H54 (cell line): ENCODE results near the gene PCGF5.
"Not testable (repeated sequence)": the region's sequence is repeated elsewhere in the genome, so short reads cannot be mapped to it uniquely, and the experiment has no call there.

Source experiments
- DNase-seq: peaks from one replicate; pipeline ENCODE4 v3.0.0; 2011; ENCODE audit warnings: low spot score, mixed read lengths; ENCODE audit not compliant: insufficient read length
- FAIRE-seq: peaks from 3 replicates; lab custom pipeline; 2011; peaks lifted over from hg19 to GRCh38; lab: Jason Lieb, UNC
- POLR2A ChIP-seq: IDR thresholded peaks from 2 replicates; pipeline ENCODE4 v1.6.1; 2011; ENCODE audit warnings: low read depth, mild to moderate bottlenecking, low read length

PCGF5 gene

DNA sequence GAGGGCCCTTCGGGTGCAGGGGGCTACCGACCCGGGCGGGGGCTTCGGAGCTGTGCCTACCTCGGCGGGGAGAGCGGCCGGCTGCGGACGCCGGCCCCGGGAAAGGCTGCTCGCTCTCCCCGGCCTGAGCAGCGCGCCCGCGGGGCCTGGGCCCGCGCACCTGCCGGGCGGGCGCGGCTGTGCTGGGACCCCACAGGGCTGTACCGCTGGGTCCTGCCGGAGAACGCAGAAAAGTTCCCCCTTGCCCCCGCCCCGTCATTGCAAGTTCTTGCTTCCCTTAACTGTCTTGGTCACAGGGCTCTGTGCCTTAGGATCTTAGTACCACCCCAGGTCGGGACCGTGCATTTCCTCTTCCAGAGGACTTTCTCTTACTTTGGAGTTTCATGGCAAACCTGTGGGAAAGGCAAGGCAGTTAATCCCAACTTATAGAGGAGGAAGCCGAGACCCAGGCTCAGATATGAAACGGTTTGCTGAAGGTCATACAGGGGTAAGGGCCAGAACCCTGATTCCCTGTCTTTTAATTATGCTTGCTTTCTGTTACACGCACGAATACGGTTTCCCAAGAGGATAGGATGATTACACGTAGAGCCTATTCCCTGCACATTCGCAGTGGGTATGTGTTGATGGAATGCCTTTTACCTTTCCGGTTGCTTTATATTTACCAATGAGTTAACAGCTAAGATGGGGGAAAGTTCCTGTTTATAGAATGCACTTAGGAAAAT lies 652 bp downstream of the PCGF5 start:
- TF ChIP-seq POLR2A, result no peak
- FAIRE-seq (peak; percentile 82), DNase-seq (peak; percentile 40)

DNA sequence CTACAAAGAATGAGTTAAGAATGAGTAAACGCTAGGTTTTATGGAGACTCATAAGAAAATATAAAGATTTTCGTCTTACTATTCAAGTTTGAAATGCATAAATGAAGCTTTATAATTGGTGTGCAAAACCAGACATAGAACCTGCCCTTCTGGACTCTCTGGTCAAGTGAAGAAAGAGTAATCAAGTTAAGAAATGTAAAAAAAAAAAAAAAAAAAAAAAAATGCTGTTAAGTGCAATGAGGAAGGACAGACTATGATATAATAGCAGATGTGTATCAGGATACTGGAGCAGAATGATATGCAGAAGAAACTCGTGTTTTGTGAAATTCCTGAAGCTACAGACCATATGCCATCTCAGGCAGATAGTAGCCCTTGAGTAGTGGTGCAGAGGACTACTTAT lies 5.6 kb downstream of the PCGF5 start:
- no peak for TF ChIP-seq POLR2A
- FAIRE-seq, result peak; percentile 6
- DNase-seq, result no peak

DNA sequence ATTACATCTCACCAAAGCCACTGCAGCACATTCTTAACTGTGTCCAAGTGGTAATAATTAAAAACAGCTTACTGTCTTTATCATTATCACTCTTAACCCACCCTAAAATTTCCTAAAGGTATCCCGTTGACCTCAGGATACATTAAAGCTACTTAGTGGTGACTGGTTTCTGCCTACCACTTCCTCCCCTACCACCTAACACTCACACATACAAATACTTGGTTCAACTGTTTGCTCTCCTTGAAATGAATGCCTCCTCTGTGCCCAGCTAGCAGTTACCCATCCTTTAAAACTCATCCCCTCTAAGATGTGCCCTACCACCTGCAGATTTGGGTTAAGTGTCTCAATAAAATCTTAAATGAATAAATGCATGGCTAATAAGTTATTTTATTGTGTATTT lies 7.1 kb downstream of the PCGF5 start:
- TF ChIP-seq POLR2A, result no peak
- DNase-seq (no peak), FAIRE-seq (no peak)

DNA sequence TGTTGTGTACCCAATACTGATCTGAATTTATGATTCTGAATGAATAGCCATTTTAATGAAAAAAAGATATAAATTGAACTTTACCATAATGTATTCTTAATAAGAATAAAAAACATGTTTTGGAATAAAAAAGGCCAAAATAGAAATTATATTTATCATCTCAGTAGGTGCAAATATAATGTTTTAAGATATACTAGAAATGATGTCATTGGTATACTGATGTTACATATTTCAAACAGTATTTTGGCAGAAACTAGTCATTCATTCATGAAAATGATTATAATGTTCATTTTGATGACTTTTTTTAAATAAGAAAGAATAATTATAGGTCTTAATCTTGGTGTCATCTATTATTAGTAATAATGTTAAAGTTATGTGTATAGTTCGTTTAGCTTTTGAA lies 9.2 kb downstream of the PCGF5 start:
- TF ChIP-seq POLR2A, result no peak
- no peak for FAIRE-seq
- DNase-seq, result no peak

DNA sequence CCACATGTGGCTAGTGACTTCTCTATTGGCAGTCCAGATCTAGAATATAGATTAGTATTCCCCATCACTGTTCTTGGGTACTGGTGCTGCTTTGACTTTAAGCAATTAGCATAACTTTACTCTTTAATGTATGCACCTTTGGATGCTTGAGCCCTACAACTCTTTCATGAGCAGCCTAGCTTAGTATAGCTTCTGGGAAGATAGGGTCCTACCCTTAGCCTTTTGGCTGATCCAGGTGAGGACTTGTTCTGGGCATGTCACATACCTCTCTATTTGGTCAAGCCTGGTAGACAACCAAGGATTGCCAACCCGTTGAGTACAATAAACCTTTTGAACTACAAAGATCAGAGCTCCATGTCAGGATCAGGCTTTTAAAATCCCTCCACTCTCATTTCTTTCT lies 17.7 kb downstream of the PCGF5 start:
- TF ChIP-seq POLR2A, result no peak
- DNase-seq (no peak), FAIRE-seq (peak; percentile 11)

DNA sequence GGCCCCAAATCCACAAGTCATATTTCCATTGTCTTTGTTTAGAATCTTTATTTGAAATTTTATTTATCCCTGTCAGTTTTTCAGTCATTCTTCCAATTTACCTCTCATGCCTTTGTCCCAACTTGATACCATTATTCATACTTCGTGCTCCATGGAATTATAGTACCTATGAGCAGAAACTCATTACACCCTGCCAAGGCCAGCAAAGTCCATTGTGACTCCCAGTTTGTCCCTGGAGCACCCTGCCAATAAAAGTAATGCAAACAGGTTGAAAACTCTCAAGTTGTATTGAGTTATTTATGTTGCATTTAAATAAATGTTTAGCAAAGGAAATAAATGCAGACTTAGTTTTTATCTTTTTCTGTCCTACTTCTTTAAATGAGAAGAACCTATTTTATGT lies 19.3 kb downstream of the PCGF5 start:
- no peak for TF ChIP-seq POLR2A
- DNase-seq, result no peak
- FAIRE-seq, result peak; percentile 41

DNA sequence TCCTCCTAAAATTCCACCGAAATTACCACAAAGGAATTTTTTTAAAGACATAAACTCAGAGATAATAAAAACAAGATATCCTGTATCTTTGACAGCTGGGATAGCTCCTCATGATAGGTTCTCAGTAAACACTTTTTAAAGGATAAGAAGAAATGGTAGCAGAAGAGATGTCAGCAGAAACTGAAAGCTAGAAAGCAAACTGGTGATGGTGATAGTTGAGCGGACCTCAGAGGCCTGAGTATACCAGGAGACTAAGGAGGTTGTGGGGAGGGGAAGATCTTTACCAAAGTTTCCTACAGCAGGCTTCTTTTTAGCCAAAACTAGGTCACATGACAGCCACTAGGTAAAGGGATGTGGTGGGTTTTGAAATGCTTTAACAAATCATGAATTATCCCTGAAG lies 22.5 kb downstream of the PCGF5 start:
- TF ChIP-seq POLR2A, result no peak
- DNase-seq (no peak), FAIRE-seq (peak; percentile 15)

DNA sequence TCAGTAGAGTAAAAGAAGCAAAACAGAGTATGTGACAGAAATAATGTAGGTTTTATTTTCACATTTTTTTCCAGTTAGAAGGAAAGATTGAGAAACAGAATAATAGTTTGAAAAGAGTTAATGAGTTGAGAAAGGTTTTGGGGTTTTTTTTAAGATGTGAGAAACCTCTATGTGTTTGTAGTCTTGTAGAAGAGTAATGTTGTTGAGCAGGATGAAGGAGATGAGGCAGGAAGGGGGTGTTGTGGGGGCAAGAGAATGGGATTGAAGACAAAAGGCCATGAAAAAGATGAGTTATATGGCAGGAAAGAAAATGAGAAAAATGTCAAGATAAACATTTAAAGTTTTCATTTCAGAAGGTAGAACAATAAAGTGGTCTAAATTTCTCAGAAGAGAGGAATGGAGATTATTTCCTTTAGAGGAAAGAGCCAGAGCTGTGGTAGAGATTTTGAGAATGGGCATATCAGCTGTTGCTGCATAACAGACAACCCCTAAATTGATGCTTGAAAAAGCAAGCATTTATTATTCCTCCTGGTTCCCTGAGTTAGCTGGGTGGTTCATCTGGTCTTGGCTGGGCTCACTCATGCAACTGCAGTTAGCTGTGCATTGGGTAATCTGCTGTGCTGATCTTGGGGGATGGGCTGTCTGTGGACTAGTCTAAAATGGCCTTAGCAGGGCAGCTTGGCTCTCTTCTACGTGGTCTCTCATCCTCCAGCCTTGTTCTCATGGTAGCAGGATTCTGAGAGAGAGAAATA lies 27.1 kb downstream of the PCGF5 start:
- DNase-seq (no peak), FAIRE-seq (no peak)
- no peak for TF ChIP-seq POLR2A

DNA sequence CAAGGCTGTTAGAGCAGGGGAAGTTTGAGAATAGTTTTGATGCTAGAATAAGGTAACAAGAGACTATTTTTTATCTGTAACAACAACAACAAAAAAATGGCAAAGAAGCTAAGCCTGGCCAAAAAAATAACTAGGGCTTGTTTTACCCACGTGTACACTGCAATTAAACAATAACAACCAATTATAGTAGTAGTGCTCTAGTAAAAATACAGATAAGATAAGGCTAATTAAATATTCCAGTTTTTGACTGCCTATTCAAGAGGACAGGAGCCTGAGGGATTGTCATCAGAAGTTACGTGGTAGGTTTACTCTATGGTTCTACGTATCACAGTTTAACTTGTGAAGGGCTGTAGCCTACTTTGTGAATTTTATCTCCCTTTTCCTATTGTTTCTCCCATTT lies 29.2 kb downstream of the PCGF5 start:
- no peak for TF ChIP-seq POLR2A
- DNase-seq (no peak), FAIRE-seq (peak; percentile 6)

DNA sequence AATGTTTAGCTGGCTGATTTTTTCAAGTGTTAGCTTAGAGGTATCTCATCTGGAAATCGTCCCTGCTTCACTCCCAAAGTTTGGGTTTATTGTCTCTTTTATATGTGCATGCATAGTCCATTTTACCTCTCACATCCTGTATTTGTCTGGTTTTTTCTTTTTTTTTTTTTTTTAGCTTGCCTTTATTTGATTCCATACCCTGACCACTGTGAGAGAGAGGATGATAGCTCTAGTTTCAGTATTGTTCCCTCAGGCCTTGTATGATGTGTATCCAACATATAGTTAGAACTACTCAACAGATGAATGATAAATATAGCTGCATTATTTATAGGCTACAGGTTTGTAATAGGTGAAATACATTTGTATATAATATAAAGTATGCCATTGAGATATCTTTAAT lies 29.9 kb downstream of the PCGF5 start:
- no peak for FAIRE-seq
- TF ChIP-seq POLR2A, result no peak
- DNase-seq, result no peak

DNA sequence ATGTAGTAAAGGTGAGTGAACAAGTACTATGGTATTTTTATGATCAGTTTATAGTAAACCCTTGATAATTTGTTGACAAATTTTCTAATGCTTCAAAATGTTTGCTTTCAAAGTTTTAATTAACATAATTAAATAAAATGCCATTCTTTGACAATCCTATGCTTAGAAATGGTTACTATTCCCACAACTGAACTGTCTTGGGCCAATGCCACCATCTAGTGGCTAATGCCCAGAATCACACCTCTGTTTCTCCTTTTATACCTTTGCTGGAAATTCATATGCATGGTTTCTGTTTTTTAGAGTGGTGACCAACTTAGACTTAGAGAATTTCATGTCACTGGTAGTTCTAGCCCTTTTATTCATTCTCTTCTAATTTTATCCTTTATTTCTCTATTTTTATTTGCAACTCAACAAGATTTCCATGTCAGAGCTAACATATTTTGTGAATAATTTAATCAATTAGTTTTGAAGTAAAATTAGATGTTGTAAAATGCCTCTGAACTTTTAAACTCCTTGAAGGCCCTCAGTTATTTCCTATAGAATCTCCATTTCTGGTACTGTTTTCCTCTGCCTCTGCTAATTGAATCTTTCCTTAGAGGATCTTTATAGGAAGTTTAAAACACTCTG lies 31.1 kb downstream of the PCGF5 start:
- no peak for TF ChIP-seq POLR2A
- FAIRE-seq (peak; percentile 93), DNase-seq (peak; percentile 11)

DNA sequence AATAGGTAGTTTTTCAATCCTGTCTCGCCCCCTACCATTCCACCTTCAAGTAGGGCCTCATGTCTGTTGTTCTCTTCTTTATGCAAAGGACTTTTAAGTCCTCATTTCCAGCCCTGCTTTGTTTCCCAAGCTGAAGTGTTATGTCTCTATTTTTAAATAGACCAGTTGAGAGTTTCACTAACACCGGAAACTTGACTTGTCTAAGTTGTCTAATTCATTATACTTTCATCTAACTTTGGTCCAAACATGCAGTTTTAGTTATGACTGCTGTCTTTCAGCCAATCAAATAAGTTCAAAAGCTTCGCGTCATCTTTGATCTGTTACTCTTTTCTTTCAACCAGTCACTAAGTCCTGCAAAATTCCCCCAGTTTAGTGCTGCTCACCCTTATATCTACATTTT lies 32.8 kb downstream of the PCGF5 start:
- DNase-seq, result no peak
- peak; percentile 43 for FAIRE-seq
- no peak for TF ChIP-seq POLR2A

DNA sequence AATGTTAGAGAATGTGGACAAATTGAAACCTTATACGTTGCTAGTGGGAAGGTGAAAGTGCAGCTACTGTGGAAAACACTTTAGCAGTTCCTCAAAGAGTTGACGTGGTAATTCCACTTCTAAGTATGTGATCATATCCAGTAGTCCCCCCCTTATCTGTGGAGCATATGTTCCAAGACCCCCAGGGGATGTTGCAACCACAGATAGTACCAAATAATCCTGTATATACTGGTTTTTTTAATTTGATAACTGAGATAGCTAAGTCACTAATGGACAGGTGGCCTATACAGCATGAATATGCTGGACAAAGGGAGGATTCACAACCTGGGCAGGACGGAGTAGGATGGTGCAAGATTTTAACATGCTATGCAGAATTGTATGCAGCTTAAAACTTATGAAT lies 36.8 kb downstream of the PCGF5 start:
- FAIRE-seq (no peak), DNase-seq (no peak)
- no peak for TF ChIP-seq POLR2A

DNA sequence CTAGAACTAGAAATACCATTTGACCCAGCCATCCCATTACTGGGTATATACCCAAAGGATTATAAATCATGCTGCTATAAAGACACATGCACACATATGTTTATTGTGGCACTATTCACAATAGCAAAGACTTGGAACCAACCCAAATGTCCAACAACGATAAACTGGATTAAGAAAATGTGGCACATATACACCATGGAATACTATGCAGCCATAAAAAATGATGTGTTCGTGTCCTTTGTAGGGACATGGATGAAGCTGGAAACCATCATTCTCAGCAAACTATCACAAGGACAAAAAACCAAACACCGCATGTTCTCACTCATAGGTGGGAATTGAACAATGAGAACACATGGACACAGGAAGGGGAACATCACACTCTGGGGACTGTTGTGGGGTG lies 40.0 kb downstream of the PCGF5 start:
- DNase-seq, FAIRE-seq: not testable (repeated sequence)
